Type B pancreatic cell (in vitro differentiated cells): ENCODE results near the gene AR. TPM values are rescaled to one million over a fixed set of nuclear protein-coding genes. Genes with fewer than 3 reads are reported as not detected.

Experiments
- DNase-seq: peaks from one replicate; pipeline ENCODE4 v3.0.0; 2021; ENCODE audit warnings: mixed read lengths; ENCODE audit not compliant: unreplicated experiment; ENCODE audit errors: extremely low spot score
- H3K27ac Mint-ChIP-seq: 2 replicates; pipeline ENCODE4 v1.8.0; 2021; ENCODE audit warnings: mild to moderate bottlenecking, mixed read lengths
- H3K27me3 Mint-ChIP-seq: 2 replicates; pipeline ENCODE4 v1.8.0; 2021; ENCODE audit warnings: mixed read lengths
- H3K36me3 Mint-ChIP-seq: 2 replicates; pipeline ENCODE4 v1.8.0; 2021; ENCODE audit warnings: mixed read lengths
- H3K4me1 Mint-ChIP-seq: one replicate; pipeline ENCODE4 v1.8.0; 2021; ENCODE audit warnings: mixed read lengths; ENCODE audit not compliant: unreplicated experiment
- H3K4me3 Mint-ChIP-seq: 2 replicates; pipeline ENCODE4 v1.8.0; 2021; ENCODE audit warnings: mild to moderate bottlenecking, mixed read lengths
- H3K9me3 Mint-ChIP-seq: 2 replicates; pipeline ENCODE4 v1.8.0; 2021; ENCODE audit warnings: mixed read lengths
- total RNA-seq: library from RNA; stranded (reverse); gene quantifications from 2 replicates; pipeline ENCODE4 v1.2.1, GENCODE V29; 2021; ENCODE audit warnings: low replicate concordance
- TF ChIP-seq, protein P1 (sequence below): fragments of 200-600 bp; sonication (generic); conservative IDR thresholded peaks from 2 replicates; pipeline ENCODE4 v1.5.0; 2021; ENCODE audit warnings: antibody characterized with exemption, mild to moderate bottlenecking

Gene AR
- total RNA-seq, 1 donor from 2014 or later = 1.5 TPM

- H3K27me3 Mint-ChIP-seq = no peaks in the 10 kb centered on the region
- H3K36me3 Mint-ChIP-seq = no peaks in the 10 kb centered on the region
- TF ChIP-seq, protein P1, sequence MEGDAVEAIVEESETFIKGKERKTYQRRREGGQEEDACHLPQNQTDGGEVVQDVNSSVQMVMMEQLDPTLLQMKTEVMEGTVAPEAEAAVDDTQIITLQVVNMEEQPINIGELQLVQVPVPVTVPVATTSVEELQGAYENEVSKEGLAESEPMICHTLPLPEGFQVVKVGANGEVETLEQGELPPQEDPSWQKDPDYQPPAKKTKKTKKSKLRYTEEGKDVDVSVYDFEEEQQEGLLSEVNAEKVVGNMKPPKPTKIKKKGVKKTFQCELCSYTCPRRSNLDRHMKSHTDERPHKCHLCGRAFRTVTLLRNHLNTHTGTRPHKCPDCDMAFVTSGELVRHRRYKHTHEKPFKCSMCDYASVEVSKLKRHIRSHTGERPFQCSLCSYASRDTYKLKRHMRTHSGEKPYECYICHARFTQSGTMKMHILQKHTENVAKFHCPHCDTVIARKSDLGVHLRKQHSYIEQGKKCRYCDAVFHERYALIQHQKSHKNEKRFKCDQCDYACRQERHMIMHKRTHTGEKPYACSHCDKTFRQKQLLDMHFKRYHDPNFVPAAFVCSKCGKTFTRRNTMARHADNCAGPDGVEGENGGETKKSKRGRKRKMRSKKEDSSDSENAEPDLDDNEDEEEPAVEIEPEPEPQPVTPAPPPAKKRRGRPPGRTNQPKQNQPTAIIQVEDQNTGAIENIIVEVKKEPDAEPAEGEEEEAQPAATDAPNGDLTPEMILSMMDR = no peak
- H3K9me3 Mint-ChIP-seq = no peaks in the 10 kb centered on the region
- DNase-seq = no peak
- no peak overlapping the region for H3K27ac Mint-ChIP-seq
- no peak overlapping the region for H3K4me3 Mint-ChIP-seq
- H3K4me1 Mint-ChIP-seq = no peaks in the 10 kb centered on the region
Measured at GRCh38 chrX:67574696-67575095, 30.9 kb downstream of the AR start.

- TF ChIP-seq, protein P1 = no peak
- Mint-ChIP-seq H3K9me3 (no peaks in the 10 kb centered on the region), H3K4me3 (no peak overlapping the region), H3K27ac (no peak overlapping the region), H3K4me1 (no peaks in the 10 kb centered on the region), H3K36me3 (no peaks in the 10 kb centered on the region), H3K27me3 (no peaks in the 10 kb centered on the region)
- no peak for DNase-seq
Measured at GRCh38 chrX:67582436-67582835, 38.6 kb downstream of the AR start.

GRCh38 chrX:67583171-67583570 lies 39.4 kb downstream of the AR start:
- Mint-ChIP-seq H3K27ac (no peak overlapping the region), H3K9me3 (no peaks in the 10 kb centered on the region), H3K27me3 (no peaks in the 10 kb centered on the region), H3K4me3 (no peak overlapping the region), H3K4me1 (no peaks in the 10 kb centered on the region), H3K36me3 (no peaks in the 10 kb centered on the region)
- no peak for DNase-seq
- TF ChIP-seq, protein P1 = no peak

- DNase-seq = no peak
- H3K4me3 Mint-ChIP-seq = no peak overlapping the region
- no peaks in the 10 kb centered on the region for H3K9me3 Mint-ChIP-seq
- no peaks in the 10 kb centered on the region for H3K27me3 Mint-ChIP-seq
- TF ChIP-seq, protein P1 = no peak
- H3K36me3 Mint-ChIP-seq = no peaks in the 10 kb centered on the region
- no peak overlapping the region for H3K27ac Mint-ChIP-seq
- H3K4me1 Mint-ChIP-seq = no peaks in the 10 kb centered on the region
Measured at GRCh38 chrX:67585401-67585800, 41.6 kb downstream of the AR start.

DNA sequence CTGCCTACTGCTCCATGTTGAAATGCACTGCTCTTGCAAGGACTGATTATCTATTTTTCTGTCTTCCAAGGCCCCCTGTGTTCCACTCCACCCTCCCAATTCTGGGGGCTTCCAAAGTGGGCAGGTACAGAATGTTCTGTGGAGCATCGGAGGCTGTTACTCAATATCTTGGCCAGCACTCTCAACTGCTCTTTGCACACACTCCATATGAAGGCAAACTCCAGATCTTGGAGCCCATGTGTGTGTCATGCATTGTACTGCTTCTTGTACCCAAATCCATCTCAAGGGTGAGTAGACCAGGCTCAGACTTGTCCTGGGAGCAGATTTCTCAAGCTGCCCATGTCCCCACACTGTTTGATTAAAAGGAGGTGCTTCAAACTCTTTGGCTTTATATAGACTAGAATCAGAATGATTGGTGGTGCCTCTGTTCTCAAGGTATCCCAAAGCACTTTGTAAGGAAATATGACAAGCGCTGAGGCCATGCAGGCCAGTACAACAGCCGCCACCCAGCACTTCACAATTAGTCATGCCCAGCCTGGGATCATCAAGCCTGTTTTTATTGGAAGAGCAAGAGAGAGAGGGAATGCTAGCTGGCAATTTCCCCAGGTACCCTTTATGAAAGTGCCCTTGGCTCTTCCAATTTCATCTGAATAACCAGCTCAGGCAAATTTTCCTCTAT lies 44.3 kb downstream of the AR start:
- no peaks in the 10 kb centered on the region for H3K27me3 Mint-ChIP-seq
- H3K4me3 Mint-ChIP-seq = no peak overlapping the region
- no peaks in the 10 kb centered on the region for H3K36me3 Mint-ChIP-seq
- H3K27ac Mint-ChIP-seq = no peak overlapping the region
- TF ChIP-seq, protein P1 = no peak
- no peaks in the 10 kb centered on the region for H3K9me3 Mint-ChIP-seq
- no peaks in the 10 kb centered on the region for H3K4me1 Mint-ChIP-seq
- no peak for DNase-seq
